Activated CD8-positive, alpha-beta memory T cell treated with anti-CD3 and anti-CD28 coated beads, Interleukin-2, amount 50 U/mL, for 4 hours (primary cell): ENCODE data around the gene ZBTB4.

ENCODE experiments used
- DNase-seq: peaks from one replicate; pipeline ENCODE4 v3.0.0-alpha.2; 2020

ZBTB4 gene

DNA sequence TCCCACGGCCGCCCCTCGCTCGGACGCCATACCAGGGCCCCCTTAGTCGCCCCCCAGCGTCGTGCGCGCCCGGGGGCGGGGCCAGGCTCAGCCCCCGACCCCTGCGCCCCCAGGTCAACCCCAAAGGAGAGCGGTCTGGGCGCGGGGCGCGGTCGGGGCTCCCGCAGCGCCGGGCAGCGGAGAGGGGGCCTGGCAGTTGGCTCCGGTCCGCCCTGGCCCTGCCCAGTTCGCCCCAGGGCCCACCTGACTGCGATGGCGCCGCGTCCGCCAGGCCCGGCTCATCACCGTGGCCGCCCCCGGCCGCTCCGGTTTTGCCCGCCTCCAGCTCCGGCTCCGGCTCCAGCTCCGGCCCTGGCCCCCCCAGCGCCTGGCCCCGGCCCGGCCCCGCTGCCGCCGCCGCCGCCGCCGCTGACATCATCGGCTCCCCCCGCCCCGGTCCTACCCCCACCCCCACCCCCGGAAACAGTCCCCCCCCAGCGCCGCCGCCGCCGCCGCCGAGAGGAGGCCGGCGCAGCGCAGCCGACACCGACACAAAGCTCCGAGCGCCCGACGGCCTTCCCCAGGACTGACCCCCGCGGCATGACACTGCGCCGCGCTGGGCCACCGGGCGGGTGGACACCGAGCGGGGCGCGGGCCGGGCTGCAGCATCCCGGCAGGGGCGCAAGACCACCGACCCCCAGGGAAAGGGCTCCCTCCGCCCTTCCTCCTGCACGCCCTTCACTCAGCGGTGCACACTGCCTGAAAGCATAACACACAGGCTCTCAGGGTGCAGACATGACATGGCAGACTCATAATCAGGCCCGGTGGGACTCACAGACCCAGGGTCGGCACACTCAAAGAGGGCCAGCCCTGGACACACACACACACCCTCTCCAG, at the start of gene ZBTB4:
TSS of gene ZBTB4 (minus strand) at position 419 of the 876 bp plus-strand sequence. CDS start 12,830 bp downstream, outside the sequence.
- DNase-seq, result peak; percentile 72

DNA sequence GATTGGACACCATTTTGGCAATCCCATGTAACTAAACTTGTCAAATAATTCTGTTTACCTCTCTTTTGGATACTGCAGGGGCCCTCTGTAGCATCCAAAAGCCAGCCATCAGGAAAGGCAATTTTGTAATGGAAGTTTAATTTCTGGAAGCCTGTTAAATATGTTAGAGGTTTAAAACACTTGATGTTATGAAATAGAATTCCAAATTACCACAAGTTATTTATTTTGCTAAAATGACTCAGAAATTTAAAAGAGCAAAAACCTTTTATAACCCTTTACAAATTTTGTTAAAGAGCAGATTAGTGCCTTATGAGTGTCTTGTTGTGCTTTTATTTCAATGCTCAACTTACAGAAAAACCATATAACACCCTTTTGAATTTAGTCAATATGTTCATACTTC, 49.4 kb upstream of the ZBTB4 start:
- no peak for DNase-seq

DNA sequence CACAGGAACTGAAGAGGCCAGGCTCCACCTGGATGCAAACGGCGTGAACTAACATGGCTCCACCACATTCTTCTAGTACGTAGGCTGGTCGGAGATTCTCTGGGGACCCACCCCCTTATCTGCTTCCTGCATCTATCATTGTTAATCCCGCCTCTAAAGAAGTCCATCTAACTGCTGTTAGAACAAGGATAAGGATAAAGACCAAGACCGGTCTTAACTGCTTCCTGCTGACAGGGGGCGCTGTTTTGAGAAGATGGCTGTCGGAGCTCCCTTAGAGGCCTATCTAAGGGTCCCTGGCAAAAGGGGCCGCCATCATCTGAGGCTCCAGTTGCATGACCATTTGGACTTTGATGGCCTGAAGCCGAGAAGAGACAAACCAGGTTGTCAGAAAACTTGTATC, 43.6 kb upstream of the ZBTB4 start:
- DNase-seq, result peak; percentile 36

DNA sequence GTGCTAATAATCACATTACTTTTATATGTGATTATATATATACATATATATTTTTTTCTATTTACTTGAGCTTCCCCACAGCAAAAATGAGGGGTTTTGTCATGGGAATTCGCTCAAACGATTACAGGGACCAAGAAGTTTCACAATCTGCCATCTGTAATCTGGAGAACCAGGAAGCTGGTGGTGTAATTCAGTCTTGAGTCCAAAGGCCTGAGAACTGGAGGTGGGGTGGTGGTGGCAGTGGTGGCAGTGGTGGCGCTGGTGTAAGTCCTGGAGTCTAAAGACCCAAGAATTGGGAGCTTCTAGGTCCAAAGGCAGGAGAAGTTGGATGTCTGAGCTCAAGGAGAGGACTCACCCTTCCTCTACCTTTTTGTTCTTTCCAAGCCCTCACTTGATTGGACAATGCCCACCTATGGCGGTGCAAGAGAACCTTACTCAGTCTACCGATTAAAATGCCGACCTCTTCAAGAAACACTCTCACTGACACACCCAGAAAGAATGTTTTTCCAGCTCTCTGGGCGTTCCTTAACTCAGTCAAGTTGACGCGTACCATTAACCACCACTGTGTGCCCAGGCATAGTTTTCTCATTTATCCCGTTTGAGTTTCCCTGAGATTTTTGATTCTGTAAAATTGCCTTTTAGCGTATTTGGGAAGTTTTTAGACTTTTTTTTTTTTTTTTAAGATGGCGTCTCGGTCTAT, 36.6 kb upstream of the ZBTB4 start:
- no peak for DNase-seq

DNA sequence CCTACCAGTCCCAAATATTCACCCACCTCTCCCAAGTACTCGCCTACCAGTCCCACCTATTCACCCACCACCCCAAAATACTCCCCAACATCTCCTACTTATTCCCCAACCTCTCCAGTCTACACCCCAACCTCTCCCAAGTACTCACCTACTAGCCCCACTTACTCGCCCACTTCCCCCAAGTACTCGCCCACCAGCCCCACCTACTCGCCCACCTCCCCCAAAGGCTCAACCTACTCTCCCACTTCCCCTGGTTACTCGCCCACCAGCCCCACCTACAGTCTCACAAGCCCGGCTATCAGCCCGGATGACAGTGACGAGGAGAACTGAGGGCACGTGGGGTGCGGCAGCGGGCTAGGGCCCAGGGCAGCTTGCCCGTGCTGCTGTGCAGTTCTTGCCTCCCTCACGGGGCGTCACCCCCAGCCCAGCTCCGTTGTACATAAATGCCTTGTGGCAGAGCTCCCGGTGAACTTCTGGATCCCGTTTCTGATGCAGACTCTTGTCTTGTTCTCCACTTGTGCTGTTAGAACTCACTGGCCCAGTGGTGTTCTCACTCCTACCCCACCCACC, 34.5 kb upstream of the ZBTB4 start:
- DNase-seq, result no peak

DNA sequence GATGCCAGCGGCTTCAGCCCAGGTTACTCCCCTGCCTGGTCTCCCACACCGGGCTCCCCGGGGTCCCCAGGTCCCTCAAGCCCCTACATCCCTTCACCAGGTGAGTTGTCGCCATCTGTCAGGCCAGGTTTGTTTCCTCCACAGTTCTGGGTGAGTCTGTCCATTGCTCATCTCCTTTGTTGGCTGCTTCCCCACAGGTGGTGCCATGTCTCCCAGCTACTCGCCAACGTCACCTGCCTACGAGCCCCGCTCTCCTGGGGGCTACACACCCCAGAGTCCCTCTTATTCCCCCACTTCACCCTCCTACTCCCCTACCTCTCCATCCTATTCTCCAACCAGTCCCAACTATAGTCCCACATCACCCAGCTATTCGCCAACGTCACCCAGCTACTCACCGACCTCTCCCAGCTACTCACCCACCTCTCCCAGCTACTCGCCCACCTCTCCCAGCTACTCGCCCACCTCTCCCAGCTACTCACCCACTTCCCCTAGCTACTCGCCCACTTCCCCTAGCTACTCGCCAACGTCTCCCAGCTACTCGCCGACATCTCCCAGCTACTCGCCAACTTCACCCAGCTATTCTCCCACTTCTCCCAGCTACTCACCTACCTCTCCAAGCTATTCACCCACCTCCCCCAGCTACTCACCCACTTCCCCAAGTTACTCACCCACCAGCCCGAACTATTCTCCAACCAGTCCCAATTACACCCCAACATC, 33.6 kb upstream of the ZBTB4 start:
- DNase-seq, result no peak

DNA sequence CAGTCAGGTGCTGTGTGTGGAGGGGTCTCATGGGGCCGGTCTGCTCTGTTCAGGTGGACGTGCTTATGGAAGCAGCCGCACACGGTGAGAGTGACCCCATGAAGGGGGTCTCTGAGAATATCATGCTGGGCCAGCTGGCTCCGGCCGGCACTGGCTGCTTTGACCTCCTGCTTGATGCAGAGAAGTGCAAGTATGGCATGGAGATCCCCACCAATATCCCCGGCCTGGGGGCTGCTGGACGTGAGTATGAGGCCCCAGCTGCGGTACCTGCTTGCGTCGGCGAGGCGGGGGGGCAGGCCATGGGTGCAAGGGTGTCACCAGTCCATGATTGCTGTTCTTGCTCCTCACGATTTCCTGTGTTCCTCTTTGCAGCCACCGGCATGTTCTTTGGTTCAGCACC, 32.7 kb upstream of the ZBTB4 start:
- no peak for DNase-seq

GRCh38 chr17:7511108-7511507, 31.7 kb upstream of the ZBTB4 start:
- DNase-seq, result no peak

DNA sequence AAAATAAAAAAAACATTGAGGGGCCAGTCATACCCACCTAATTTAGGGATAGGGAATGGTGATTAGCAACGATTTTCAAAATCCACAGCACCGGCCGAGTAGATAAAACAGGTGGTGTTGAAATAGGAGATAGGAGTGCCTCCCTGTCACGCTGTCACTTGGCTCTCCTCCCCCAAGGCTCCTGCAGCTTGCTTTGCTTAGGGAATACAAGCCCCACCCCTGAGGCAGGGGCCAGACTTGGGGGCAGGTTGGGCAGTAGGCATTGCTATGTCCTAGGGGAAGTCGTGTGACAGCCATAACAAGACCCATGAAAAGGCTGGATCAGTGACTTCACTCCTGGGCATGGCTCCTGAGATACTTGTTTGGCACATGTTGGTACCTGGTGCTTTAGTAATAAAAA, 30.5 kb upstream of the ZBTB4 start:
- DNase-seq, result no peak

DNA sequence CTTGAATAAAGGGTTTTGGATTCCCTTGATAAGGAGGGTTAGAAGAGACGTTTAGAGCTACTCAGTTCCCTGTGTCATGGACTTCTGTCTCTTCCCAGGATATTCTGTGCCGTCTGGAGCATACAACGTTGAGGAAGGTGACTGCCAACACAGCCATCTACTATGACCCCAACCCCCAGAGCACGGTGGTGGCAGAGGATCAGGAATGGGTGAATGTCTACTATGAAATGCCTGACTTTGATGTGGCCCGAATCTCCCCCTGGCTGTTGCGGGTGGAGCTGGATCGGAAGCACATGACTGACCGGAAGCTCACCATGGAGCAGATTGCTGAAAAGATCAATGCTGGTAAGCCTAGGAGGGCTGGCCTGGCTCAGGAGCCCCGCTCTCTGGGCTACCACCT, 29.4 kb upstream of the ZBTB4 start:
- DNase-seq, result no peak

DNA sequence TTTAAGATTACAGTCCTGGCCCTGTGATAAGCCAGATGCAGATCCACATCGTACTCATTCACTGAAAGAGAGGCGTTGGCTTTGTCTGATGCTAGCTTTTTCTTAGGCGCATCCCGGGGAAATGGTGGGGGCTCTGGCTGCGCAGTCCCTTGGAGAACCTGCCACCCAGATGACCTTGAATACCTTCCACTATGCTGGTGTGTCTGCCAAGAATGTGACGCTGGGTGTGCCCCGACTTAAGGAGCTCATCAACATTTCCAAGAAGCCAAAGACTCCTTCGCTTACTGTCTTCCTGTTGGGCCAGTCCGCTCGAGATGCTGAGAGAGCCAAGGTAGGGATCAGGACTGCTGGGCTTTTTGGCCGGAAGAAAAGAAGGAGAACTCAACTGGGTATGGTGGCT, 28.7 kb upstream of the ZBTB4 start:
- no peak for DNase-seq

DNA sequence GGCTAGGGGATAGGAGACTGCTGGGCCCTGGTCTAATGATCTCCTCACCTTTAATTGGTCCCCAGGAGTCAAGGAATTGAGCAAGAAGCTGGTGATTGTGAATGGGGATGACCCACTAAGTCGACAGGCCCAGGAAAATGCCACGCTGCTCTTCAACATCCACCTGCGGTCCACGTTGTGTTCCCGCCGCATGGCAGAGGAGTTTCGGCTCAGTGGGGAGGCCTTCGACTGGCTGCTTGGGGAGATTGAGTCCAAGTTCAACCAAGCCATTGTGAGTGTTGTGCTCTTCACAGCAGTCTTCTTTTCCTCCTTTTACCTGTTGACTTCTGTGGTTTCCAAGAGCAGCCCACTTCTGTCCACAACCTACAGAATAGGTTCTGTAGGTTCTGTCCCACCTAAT, 24.1 kb upstream of the ZBTB4 start:
- no peak for DNase-seq

DNA sequence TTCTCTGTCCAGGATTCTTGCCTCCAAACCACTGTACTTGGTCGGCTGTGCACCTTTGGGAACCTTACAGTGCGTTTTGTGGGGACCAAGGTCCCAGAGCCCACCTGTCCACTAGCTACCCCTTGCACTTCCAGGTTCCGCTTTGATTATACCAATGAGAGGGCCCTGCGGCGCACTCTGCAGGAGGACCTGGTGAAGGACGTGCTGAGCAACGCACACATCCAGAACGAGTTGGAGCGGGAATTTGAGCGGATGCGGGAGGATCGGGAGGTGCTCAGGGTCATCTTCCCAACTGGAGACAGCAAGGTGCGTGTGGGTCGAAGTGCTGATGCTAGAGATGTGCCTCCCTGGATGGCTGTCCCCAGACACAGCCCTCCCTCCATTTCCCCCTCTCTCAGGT, 23.6 kb upstream of the ZBTB4 start:
- no peak for DNase-seq

- DNase-seq, result no peak
These were observed 22.9 kb upstream of the ZBTB4 start for GRCh38 chr17:7502171-7502847.

- DNase-seq, result no peak
These were observed 22.3 kb upstream of the ZBTB4 start for GRCh38 chr17:7501729-7502128.

DNA sequence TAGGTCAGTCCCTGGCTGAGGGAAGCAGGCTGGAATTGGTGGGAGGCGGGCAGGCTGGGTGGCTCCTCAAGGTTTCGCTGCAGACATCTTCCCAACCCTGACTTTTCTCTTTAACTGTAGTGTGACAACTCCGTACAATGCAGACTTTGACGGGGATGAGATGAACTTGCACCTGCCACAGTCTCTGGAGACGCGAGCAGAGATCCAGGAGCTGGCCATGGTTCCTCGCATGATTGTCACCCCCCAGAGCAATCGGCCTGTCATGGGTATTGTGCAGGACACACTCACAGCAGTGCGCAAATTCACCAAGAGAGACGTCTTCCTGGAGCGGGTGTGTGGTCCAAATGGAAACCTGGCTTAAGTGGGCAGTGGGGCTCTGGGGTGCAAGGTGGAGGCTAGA, 19.7 kb upstream of the ZBTB4 start:
- DNase-seq, result no peak

DNA sequence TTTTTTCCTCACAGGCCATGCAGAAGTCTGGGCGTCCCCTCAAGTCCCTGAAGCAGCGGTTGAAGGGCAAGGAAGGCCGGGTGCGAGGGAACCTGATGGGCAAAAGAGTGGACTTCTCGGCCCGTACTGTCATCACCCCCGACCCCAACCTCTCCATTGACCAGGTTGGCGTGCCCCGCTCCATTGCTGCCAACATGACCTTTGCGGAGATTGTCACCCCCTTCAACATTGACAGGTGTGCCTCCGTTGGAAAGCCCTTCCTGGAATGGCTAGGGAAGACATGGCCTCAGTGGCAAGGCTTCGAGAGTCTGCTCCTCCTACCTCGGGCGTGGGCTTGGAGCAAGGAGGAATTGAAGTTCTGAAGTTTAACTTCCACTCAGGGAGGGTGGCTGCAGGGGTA, 18.2 kb upstream of the ZBTB4 start:
- DNase-seq, result no peak

- no peak for DNase-seq
These were observed 17.8 kb upstream of the ZBTB4 start for GRCh38 chr17:7497228-7497627.

GRCh38 chr17:7496470-7497183, 17.2 kb upstream of the ZBTB4 start:
- no peak for DNase-seq

GRCh38 chr17:7495906-7496434, 16.5 kb upstream of the ZBTB4 start:
- no peak for DNase-seq

- DNase-seq, result no peak
These were observed 14.5 kb upstream of the ZBTB4 start for GRCh38 chr17:7493941-7494340.

DNA sequence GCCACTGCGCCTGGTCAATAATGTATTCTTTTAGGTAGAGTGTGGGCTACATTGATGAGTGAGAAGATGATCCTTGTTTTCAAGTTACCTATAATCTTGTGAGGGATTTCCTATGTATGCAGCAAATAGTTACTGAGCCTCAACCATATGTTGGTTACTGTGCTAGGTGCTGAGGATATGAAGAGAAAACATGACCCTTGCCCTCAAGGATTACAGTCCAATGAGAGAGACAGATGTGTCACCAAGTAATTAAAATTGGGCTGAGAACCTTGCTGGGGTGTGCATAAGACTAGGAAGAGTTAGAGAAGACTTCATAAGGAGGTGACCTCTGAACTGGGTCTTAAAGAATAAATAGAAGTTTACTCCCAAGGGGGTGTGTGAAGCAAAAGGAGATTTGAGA, 12.2 kb upstream of the ZBTB4 start:
- no peak for DNase-seq
